Activated CD4-positive, alpha-beta T cell treated with anti-CD3 and anti-CD28 coated beads, Interleukin-2, amount 50 U/mL, for 48 hours (primary cell): ENCODE measurements around the gene TASOR2.

Experiments used
- DNase-seq, 2 experiments: peaks; one replicate each; pipeline ENCODE4 v3.0.0-alpha.2; 2020

The TASOR2 gene

GRCh38 chr10:5684318-5684970 lies at the start of gene TASOR2:
TASOR2 (plus strand) TSS chr10:5684838; CDS start chr10:5720643, 35,805 bp downstream.
- DNase-seq = peak; percentile 97

- no peak for DNase-seq
Observed at GRCh38 chr10:5634918-5635317, 49.7 kb upstream of the TASOR2 start.

- DNase-seq = no peak
Observed at GRCh38 chr10:5638494-5638893, 46.1 kb upstream of the TASOR2 start.

GRCh38 chr10:5639066-5639465 lies 45.6 kb upstream of the TASOR2 start:
- no peak for DNase-seq

- no peak for DNase-seq
Observed at GRCh38 chr10:5640036-5640435, 44.6 kb upstream of the TASOR2 start.

GRCh38 chr10:5640501-5640900 lies 44.1 kb upstream of the TASOR2 start:
- DNase-seq = no peak

GRCh38 chr10:5641501-5641900 lies 43.1 kb upstream of the TASOR2 start:
- no peak for DNase-seq

- DNase-seq = no peak
Observed at GRCh38 chr10:5643346-5644067, 41.1 kb upstream of the TASOR2 start.

- no peak for DNase-seq
Observed at GRCh38 chr10:5644930-5645329, 39.7 kb upstream of the TASOR2 start.

- DNase-seq = no peak
Observed at GRCh38 chr10:5645375-5645774, 39.3 kb upstream of the TASOR2 start.

GRCh38 chr10:5645944-5646617 lies 38.6 kb upstream of the TASOR2 start:
- no peak for DNase-seq

GRCh38 chr10:5647507-5648240 lies 37.0 kb upstream of the TASOR2 start:
- no peak for DNase-seq

- no peak for DNase-seq
Observed at GRCh38 chr10:5648494-5649457, 35.9 kb upstream of the TASOR2 start.

- DNase-seq = no peak
Observed at GRCh38 chr10:5649746-5650145, 34.9 kb upstream of the TASOR2 start.

GRCh38 chr10:5650664-5651387 lies 33.8 kb upstream of the TASOR2 start:
- DNase-seq = no peak

- no peak for DNase-seq
Observed at GRCh38 chr10:5651388-5651764, 33.3 kb upstream of the TASOR2 start.

- DNase-seq = no peak
Observed at GRCh38 chr10:5652746-5653145, 31.9 kb upstream of the TASOR2 start.

- no peak for DNase-seq
Observed at GRCh38 chr10:5654218-5654755, 30.4 kb upstream of the TASOR2 start.

- DNase-seq = no peak
Observed at GRCh38 chr10:5655121-5655520, 29.5 kb upstream of the TASOR2 start.

- no peak for DNase-seq
Observed at GRCh38 chr10:5656737-5657579, 27.7 kb upstream of the TASOR2 start.
